GM15510 (cell line): ENCODE measurements around the gene ZDHHC8.

Source experiments
- POLR2A ChIP-seq: IDR thresholded peaks from 3 replicates; pipeline ENCODE4 v1.6.1; 2011; ENCODE audit warnings: borderline replicate concordance; ENCODE audit not compliant: insufficient read length; ENCODE audit errors: extremely low read depth

ZDHHC8 gene

DNA sequence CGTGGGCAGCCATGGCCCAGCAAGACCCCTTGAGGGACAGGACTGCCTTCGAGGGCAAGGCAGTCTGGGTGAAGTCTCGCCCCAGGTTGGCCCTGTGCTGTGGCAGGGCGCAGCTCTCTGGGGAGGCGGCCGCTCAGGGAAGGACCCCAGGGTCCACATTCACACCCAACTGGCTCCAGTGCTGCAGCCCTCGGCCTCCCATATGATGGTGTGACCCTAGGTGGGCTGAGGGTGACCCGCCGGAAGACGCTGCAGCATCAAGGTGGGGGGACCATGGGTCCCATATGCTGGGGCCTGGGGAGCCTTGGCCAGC, 47.3 kb downstream of the ZDHHC8 start:
- no peak for TF ChIP-seq POLR2A

DNA sequence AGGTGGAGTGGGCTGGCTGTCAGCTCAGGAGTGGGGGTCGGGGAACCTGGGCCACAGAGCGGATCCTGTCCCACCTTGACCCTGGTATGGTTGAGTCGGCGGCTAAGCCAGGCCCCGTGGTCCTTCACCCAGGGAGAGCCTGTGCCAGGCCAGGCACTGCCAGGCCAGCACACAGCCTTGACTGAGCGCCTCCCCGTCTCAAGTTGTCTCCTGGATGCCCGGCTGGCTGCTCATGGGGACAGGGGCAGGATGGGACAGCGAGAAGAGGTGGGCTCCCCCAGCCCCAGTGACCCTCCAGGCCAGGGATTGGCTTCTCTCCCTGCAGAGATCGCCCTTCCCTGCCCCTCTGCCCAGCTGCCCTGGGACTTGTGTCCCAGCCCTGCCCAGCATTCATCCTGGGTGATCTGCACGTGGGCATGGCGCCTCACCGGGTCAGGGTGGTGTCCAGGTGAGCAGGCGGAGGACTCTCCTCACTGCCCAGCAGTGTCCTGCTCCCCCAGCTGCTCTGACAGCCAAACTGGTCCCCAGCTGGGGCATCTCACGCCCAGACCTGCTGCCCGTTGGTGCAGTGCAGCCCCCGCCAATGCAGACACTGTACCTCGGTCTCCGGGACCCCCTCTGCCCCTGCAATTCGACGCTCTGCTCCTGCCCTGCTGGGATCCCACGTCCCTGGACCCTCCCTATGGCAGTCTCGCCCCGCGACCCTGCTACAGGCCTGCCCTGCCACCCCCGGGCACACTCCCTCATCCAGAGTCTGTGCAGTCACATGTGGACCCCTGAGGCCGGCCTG, 48.0 kb downstream of the ZDHHC8 start:
- TF ChIP-seq POLR2A: no peak

DNA sequence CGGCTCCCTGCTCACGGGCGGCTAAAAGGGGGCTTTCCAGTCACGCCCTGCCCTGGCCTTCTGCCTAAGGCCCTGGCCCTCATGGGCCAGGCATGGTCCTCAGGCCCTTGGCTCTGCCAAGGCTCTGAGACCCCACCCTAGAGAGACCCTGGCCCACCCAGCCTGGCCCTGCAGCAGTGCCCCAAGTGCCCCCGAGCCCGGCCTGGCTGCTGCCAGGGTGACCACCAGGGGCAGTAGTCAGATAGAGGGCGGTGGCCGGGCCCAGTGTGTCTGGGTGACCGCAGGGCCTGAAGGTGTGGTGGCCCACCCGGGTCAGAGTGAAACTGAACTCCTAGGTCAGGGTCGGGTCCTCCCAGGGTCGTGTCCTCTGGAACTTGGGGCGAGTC, 48.6 kb downstream of the ZDHHC8 start:
- TF ChIP-seq POLR2A: no peak

- TF ChIP-seq POLR2A: no peak
These were observed 49.0 kb downstream of the ZDHHC8 start for GRCh38 chr22:20180640-20181039.

DNA sequence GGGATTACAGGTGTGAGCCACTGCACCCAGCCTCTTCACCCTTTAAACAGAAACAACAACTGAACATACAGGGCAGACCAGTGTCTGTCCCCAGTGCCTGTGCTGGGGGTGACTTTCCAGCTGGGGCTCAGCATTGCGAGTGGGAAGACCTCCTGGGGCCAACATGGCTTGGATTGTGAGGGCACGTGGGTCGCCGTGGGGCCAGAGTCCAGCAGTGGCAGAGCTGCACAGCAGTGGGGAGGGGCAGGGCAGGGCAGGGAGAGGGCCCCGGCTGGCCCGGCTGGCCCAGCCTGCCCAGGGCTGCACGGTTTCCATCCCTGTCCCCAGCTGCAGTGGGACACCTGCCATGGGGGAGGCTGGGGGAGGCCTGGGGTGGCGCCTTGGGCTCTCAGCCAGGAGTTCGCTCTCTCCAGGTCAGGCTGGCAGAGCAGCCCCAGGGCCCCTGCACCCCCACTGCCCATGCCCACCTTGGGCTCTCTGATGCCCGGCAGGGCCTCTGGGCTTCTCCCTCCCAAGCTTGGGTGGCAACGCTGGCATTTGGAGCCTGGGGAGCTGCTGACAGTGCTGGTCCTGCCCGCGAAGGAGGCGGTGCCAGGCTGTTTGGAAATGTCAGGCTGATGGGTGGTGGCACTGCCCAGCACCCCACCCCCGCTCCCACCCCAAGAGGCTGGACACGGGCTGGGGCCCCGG, 49.7 kb downstream of the ZDHHC8 start:
- TF ChIP-seq POLR2A: no peak

- no peak for TF ChIP-seq POLR2A
These were observed 50.3 kb downstream of the ZDHHC8 start for GRCh38 chr22:20181884-20182236.

GRCh38 chr22:20182365-20182764, 50.8 kb downstream of the ZDHHC8 start:
- no peak for TF ChIP-seq POLR2A

DNA sequence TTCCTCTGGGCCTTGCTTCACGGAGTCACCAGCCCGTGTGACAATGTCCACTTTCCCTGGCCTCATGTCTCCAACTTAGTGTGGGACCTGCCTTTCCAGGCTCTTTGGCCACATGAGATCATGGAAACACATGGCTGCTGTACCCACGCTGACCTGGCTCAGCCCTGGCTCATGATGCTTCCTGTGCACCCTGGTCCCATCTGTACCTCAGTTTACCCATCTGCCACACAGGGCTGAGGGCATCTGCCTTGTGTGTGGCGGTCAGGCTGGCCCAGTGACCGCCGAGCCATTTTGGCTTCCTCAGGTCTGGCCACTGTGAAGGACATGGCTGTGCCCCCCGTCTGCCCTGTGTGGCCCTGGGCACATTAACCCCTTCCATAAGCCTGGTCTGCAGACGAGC, 51.5 kb downstream of the ZDHHC8 start:
- TF ChIP-seq POLR2A: no peak

DNA sequence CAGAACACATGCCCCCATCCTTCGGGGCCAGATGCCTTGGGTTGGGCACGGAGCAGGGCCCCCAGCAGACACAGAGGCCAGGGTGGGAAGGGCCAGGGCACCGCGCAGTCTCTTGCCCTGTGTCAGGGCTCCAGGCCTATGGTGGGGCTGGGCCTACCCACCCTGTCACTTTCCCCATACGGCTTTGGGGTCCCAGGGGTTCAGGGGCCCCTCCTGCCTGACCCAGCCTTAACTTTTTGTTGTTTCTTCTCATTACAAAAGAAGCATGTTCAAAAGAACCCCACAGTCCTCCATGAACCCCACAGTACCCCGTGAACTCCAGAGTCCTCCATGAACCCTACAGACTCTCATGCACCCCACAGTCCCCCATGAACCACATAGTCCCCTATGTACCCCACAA, 52.2 kb downstream of the ZDHHC8 start:
- TF ChIP-seq POLR2A: no peak

DNA sequence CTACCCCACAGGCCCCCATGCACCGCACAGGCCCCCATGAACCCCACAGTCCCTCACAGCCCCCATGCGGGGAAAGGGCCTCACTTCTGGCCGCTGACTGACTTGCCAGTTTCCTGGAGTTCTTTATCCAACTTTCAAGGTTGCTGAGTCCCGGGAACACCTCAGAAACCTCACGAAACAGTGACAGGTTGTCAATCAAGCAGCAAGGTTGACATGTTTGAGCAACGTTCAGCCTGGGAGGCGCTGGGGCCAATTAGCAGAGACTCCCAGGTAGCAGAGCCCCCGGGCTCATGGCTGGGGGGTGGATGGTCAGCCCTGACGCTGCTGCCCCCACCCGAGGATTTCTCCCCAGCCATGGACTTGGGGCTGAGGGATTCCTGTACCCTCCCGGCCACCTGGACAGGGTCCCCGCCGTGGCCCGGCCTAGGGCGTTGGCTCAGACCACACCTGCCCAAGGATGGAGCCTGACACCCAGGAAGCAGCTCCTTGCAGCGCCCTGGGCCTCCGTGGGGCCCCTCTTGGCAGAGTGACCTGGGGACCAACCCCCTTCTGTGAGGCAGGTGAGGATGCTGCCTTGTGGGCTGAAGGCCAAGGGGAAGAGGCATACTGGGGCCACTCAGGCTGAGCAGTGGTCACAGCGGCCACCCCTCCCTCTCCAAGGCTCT, 53.0 kb downstream of the ZDHHC8 start:
- no peak for TF ChIP-seq POLR2A

- no peak for TF ChIP-seq POLR2A
These were observed 54.1 kb downstream of the ZDHHC8 start for GRCh38 chr22:20185750-20186149.

- no peak for TF ChIP-seq POLR2A
These were observed 54.7 kb downstream of the ZDHHC8 start for GRCh38 chr22:20186183-20186870.

- no peak for TF ChIP-seq POLR2A
These were observed 55.4 kb downstream of the ZDHHC8 start for GRCh38 chr22:20186871-20187546.

GRCh38 chr22:20187777-20188566, 56.4 kb downstream of the ZDHHC8 start:
- no peak for TF ChIP-seq POLR2A

GRCh38 chr22:20188567-20188877, 56.9 kb downstream of the ZDHHC8 start:
- no peak for TF ChIP-seq POLR2A

DNA sequence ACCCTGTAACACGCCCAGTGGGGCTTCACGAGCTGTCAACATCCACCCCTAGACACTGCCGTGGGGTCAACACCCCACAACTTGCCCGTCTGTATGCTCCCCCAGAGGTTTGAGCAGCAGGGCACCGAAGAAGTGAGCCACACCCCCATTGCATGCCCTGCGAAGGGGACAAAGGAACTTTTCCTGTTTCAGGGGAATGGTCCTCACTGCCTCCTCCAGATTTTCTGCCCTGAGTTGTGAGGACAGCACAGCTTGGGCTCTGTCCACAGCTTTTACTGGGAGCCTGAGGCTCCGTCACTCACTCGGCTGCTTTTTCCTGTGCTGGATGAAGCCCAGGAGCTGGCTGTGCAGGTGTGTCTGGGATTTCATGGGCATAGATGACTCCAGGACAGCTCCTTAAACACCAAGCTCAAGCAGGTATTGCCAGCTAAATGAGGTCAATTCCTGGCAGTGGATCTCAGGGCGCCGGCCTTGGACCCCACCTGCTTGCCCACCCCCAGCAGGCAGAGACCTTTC, 59.5 kb downstream of the ZDHHC8 start:
- TF ChIP-seq POLR2A: no peak
